Muscle of leg (tissue), 11 donors: Measurements from ENCODE around the gene KCNK4. TPM values are rescaled to one million over a fixed set of nuclear protein-coding genes. Genes with fewer than 3 reads are reported as not detected.

Experiments
- DNase-seq: peaks from one replicate; pipeline ENCODE4 v3.0.0; 2013
- H3K27ac ChIP-seq: one replicate; pipeline ENCODE4 v1.5.1; 2013; ENCODE audit warnings: mild to moderate bottlenecking, low read length, control low read depth
- H3K27me3 ChIP-seq: one replicate; pipeline ENCODE4 v1.6.1; 2013; ENCODE audit warnings: low read length; ENCODE audit not compliant: control insufficient read depth, insufficient read depth
- H3K36me3 ChIP-seq: one replicate; pipeline ENCODE4 v1.6.1; 2013; ENCODE audit warnings: low read length; ENCODE audit not compliant: control insufficient read depth, insufficient read depth
- H3K4me1 ChIP-seq: one replicate; pipeline ENCODE4 v1.6.1; 2013; ENCODE audit warnings: low read length; ENCODE audit not compliant: control insufficient read depth, insufficient read depth
- H3K4me3 ChIP-seq: one replicate; pipeline ENCODE4 v1.5.1; 2013; ENCODE audit warnings: low read length, control low read depth
- H3K9me3 ChIP-seq: replicated peaks from 2 replicates; pipeline ENCODE4 v1.6.1; 2013; ENCODE audit warnings: low read depth, low read length; ENCODE audit not compliant: control insufficient read depth
- WGBS: methylation state at CpG from one replicate; pipeline ENCODE4 v1.1.5; 2013; ENCODE audit warnings: missing lambda C conversion rate; ENCODE audit not compliant: insufficient coverage; 5-methylcytosine and 5-hydroxymethylcytosine counted together
- polyA plus RNA-seq, 8 donors: library from polyadenylated mRNA; unstranded; fragments of 120-200 nt; gene quantifications; one replicate each; pipeline versions ENCODE4 v1.2.1 to v1.2.3, GENCODE V29; 2013; ENCODE audit warnings: inconsistent platforms in 1 of 8, low replicate concordance in 1 of 8; ENCODE audit not compliant: insufficient read length in 8 of 8, insufficient read depth in 1 of 8
- total RNA-seq: library from RNA; stranded (reverse); fragments of 120-200 nt; gene quantifications from one replicate; pipeline ENCODE4 v1.2.4, GENCODE V29; 2013

KCNK4 gene
- total and polyA plus RNA-seq, 9 donors, result 0.08 to 0.13 TPM; not detected in 7

GRCh38 chr11:64348383-64349024 lies 57.4 kb downstream of the KCNK4 start:
- Histone ChIP-seq H3K4me1 (peaks cover 45% of the 10 kb centered on the region), H3K4me3 (no peak overlapping the region), H3K27me3 (no peaks in the 10 kb centered on the region), H3K36me3 (no peaks in the 10 kb centered on the region), H3K27ac (no peak overlapping the region), H3K9me3 (no peaks in the 10 kb centered on the region)
- DNase-seq, result peak; percentile 61
- WGBS, result 48% methylated on average over 12 of the region's 14 CpGs

GRCh38 chr11:64349025-64349387 lies 57.9 kb downstream of the KCNK4 start:
- Histone ChIP-seq H3K9me3 (no peaks in the 10 kb centered on the region), H3K27ac (no peak overlapping the region), H3K27me3 (no peaks in the 10 kb centered on the region), H3K36me3 (no peaks in the 10 kb centered on the region), H3K4me1 (peaks cover 45% of the 10 kb centered on the region), H3K4me3 (no peak overlapping the region)
- WGBS, result 77% methylated on average over 5 of the region's 7 CpGs
- no peak for DNase-seq

DNA sequence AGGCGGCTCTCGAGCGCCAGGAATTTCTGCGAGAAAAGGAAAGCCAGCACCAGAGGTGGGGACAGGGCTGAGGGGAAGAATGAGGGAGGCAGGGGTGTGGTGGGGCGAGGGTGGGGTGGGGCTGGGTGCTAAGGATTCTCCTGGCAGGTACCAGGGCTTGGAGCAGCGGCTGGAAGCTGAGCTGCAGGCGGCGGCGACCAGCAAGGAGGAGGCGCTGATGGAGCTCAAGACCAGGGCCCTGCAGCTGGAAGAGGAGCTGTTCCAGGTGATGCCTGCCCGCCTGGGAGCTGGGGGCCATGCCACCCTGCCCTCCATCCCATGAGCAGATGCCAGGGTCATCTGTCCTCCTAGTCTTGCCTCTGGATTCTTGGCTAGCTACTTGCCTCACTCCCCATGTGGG lies 58.3 kb downstream of the KCNK4 start:
- Histone ChIP-seq H3K27me3 (no peaks in the 10 kb centered on the region), H3K4me1 (peaks cover 46% of the 10 kb centered on the region), H3K9me3 (no peaks in the 10 kb centered on the region), H3K36me3 (no peaks in the 10 kb centered on the region), H3K4me3 (no peak overlapping the region), H3K27ac (no peak overlapping the region)
- DNase-seq, result no peak
- 74% methylated on average over 11 of the region's 11 CpGs for WGBS

Other genes starting within 250 kb of the KCNK4 start
- 107 TPM for gene MACROD1, start 125.2 kb upstream of the KCNK4 start, total RNA-seq
- 10 to 100 TPM; 46.1 to 82.9 (median 63.1) TPM for gene MACROD1, start 125.2 kb upstream of the KCNK4 start, polyA plus RNA-seq
- gene STIP1, start 105.1 kb upstream of the KCNK4 start, total RNA-seq, result 90.7 TPM
- 100 to 1,000 TPM; 120 to 141 (median 128) TPM for gene STIP1, start 105.1 kb upstream of the KCNK4 start, polyA plus RNA-seq
- 4.9 TPM for gene FERMT3, start 84.6 kb upstream of the KCNK4 start, total RNA-seq
- 10 to 100 TPM in 5 of 8 donors, 1 to 10 TPM in 3; 6.0 to 12.2 (median 10.3) TPM for gene FERMT3, start 84.6 kb upstream of the KCNK4 start, polyA plus RNA-seq
- gene TRPT1, start 65.1 kb upstream of the KCNK4 start, total RNA-seq, result 70.7 TPM
- 10 to 100 TPM; 42.3 to 78.9 (median 62.9) TPM for gene TRPT1, start 65.1 kb upstream of the KCNK4 start, polyA plus RNA-seq
- 27.6 TPM for gene NUDT22, start 65.0 kb upstream of the KCNK4 start, total RNA-seq
- gene NUDT22, start 65.0 kb upstream of the KCNK4 start, polyA plus RNA-seq, result 10 to 100 TPM; 16.2 to 25.8 (median 21.6) TPM
- 13.6 TPM for gene DNAJC4, start 60.8 kb upstream of the KCNK4 start, total RNA-seq
- 10 to 100 TPM; 48.7 to 75.1 (median 53.1) TPM for gene DNAJC4, start 60.8 kb upstream of the KCNK4 start, polyA plus RNA-seq
- 54.0 TPM for gene VEGFB, start 56.7 kb upstream of the KCNK4 start, total RNA-seq
- gene VEGFB, start 56.7 kb upstream of the KCNK4 start, polyA plus RNA-seq, result 100 to 1,000 TPM in 3 of 8 donors, 10 to 100 TPM in 5; 86.1 to 109 (median 92.7) TPM
- gene FKBP2, start 50.2 kb upstream of the KCNK4 start, total RNA-seq, result 40.4 TPM
- 10 to 100 TPM; 40.6 to 60.6 (median 53.9) TPM for gene FKBP2, start 50.2 kb upstream of the KCNK4 start, polyA plus RNA-seq
- 252 TPM for gene PPP1R14B, start 44.4 kb upstream of the KCNK4 start, total RNA-seq
- gene PPP1R14B, start 44.4 kb upstream of the KCNK4 start, polyA plus RNA-seq, result 100 to 1,000 TPM; 170 to 222 (median 194) TPM
- gene PLCB3, start 39.8 kb upstream of the KCNK4 start, total RNA-seq, result 10.4 TPM
- gene PLCB3, start 39.8 kb upstream of the KCNK4 start, polyA plus RNA-seq, result 10 to 100 TPM in 7 of 8 donors, 1 to 10 TPM in 1; 9.9 to 17.6 (median 13.0) TPM
- gene BAD, start 6.6 kb upstream of the KCNK4 start, total RNA-seq, result 52.2 TPM
- gene BAD, start 6.6 kb upstream of the KCNK4 start, polyA plus RNA-seq, result 10 to 100 TPM; 28.0 to 38.8 (median 34.4) TPM
- 7.7 TPM for gene GPR137, start 5.5 kb upstream of the KCNK4 start, total RNA-seq
- 10 to 100 TPM; 17.7 to 30.7 (median 20.0) TPM for gene GPR137, start 5.5 kb upstream of the KCNK4 start, polyA plus RNA-seq
- gene CATSPERZ, start 9.1 kb downstream of the KCNK4 start, total RNA-seq, result not detected
- under 1 TPM in 1 of 8 donors, not detected in 7; 0.14 TPM for gene CATSPERZ, start 9.1 kb downstream of the KCNK4 start, polyA plus RNA-seq
- gene ESRRA, start 14.2 kb downstream of the KCNK4 start, total RNA-seq, result 30.1 TPM
- gene ESRRA, start 14.2 kb downstream of the KCNK4 start, polyA plus RNA-seq, result 10 to 100 TPM; 26.1 to 35.9 (median 30.5) TPM
- 306 TPM for gene TRMT112, start 26.3 kb downstream of the KCNK4 start, total RNA-seq
- gene TRMT112, start 26.3 kb downstream of the KCNK4 start, polyA plus RNA-seq, result 100 to 1,000 TPM; 177 to 218 (median 197) TPM
- gene PRDX5, start 26.8 kb downstream of the KCNK4 start, total RNA-seq, result 144 TPM
- 100 to 1,000 TPM; 128 to 175 (median 165) TPM for gene PRDX5, start 26.8 kb downstream of the KCNK4 start, polyA plus RNA-seq
- 2.8 TPM for gene CCDC88B, start 48.9 kb downstream of the KCNK4 start, total RNA-seq
- 1 to 10 TPM; 2.8 to 5.6 (median 4.5) TPM for gene CCDC88B, start 48.9 kb downstream of the KCNK4 start, polyA plus RNA-seq
- 14.1 TPM for gene RPS6KA4, start 67.9 kb downstream of the KCNK4 start, total RNA-seq
- 10 to 100 TPM; 13.3 to 19.8 (median 16.0) TPM for gene RPS6KA4, start 67.9 kb downstream of the KCNK4 start, polyA plus RNA-seq